Endothelial cell of umbilical vein (primary cell): ENCODE results near the gene OTOP1. TPM values are rescaled to one million over a fixed set of nuclear protein-coding genes. Genes with fewer than 3 reads are reported as not detected.
"Not testable (repeated sequence)": the region's sequence is repeated elsewhere in the genome, so short reads cannot be mapped to it uniquely, and the experiment has no call there.

ENCODE experiments used
- BruUV-seq: library from RNA; stranded (reverse); fragments of 400-500 nt; replicated peaks from 2 replicates; lab custom pipeline; 2021; lab: Mats Ljungman, UMichigan
- CTCF ChIA-PET: fragments of 300-600, 350-600 bp; sonication (Branson Sonifier 250); formaldehyde crosslinking; loops from one replicate; lab custom pipeline; 2021; ENCODE audit warnings: antibody characterized with exemption, inconsistent platforms; lab: Charles Lee
- POLR2A ChIA-PET: fragments of 300-600, 350-600 bp; sonication (Branson Sonifier 250); formaldehyde crosslinking; loops from one replicate; lab custom pipeline; 2021; ENCODE audit warnings: antibody characterized with exemption, inconsistent platforms; lab: Charles Lee
- DNase-seq: peaks from one replicate; pipeline ENCODE4 v3.0.0-alpha.2; 2011; ENCODE audit warnings: low read depth, low spot score
- FAIRE-seq: peaks from 2 replicates; lab custom pipeline; 2011; peaks lifted over from hg19 to GRCh38; lab: Jason Lieb, UNC
- H2AFZ ChIP-seq: 2 replicates; pipeline ENCODE4 v1.6.0; 2012; ENCODE audit warnings: low read depth, low read length, control low read depth, inconsistent platforms
- H3K27ac ChIP-seq: 2 replicates; pipeline ENCODE4 v1.5.1; 2011; ENCODE audit warnings: low read depth, mild to moderate bottlenecking, control low read depth, low read length, moderate library complexity; ENCODE audit not compliant: insufficient read depth
- H3K27me3 ChIP-seq, 2 experiments: 2 replicates each; pipeline versions ENCODE4 v1.6.0 to v1.6.1; 2011; ENCODE audit warnings: low read length in 2 of 2, mixed read lengths in 1 of 2; ENCODE audit not compliant: control insufficient read depth in 2 of 2, insufficient read depth in 2 of 2
- H3K36me3 ChIP-seq, 2 experiments: 2 replicates in 1 of 2; 3 replicates in 1 of 2; pipeline ENCODE4 v1.5.1; 2011; ENCODE audit warnings: low read length in 2 of 2, mild to moderate bottlenecking in 1 of 2, moderate library complexity in 1 of 2; ENCODE audit not compliant: control insufficient read depth in 2 of 2, insufficient read depth in 2 of 2; ENCODE audit errors: extremely low read depth in 1 of 2
- H3K4me1 ChIP-seq: 3 replicates; pipeline ENCODE4 v1.5.1; 2011; ENCODE audit warnings: mild to moderate bottlenecking, low read length; ENCODE audit not compliant: control insufficient read depth, insufficient read depth; ENCODE audit errors: extremely low read depth
- H3K4me2 ChIP-seq: 2 replicates; pipeline ENCODE4 v1.6.1; 2011; ENCODE audit warnings: low read length, control low read depth, mixed read lengths; ENCODE audit not compliant: insufficient read depth
- H3K4me3 ChIP-seq, 3 experiments: fragments of 200-600 bp in 1 of 3; sonication (generic), shearing (Covaris generic) in 1 of 3; replicated peaks in 1 of 3; 2 replicates each; pipeline ENCODE4 v1.5.1; 2011 to 2016; ENCODE audit warnings: control low read depth in 3 of 3, low read length in 3 of 3, mild to moderate bottlenecking in 2 of 3, inconsistent platforms in 1 of 3, low read depth in 1 of 3, moderate library complexity in 1 of 3; ENCODE audit not compliant: insufficient read depth in 1 of 3
- H3K79me2 ChIP-seq: 2 replicates; pipeline ENCODE4 v1.6.0; 2012; ENCODE audit warnings: low read length, inconsistent platforms; ENCODE audit not compliant: control insufficient read depth, insufficient read depth
- H3K9ac ChIP-seq: replicated peaks from 2 replicates; pipeline ENCODE3; 2011; ENCODE audit warnings: low read length, control low read depth; ENCODE audit not compliant: insufficient read depth; ENCODE audit errors: extremely low read depth
- H3K9me1 ChIP-seq: replicated peaks from 3 replicates; pipeline ENCODE4 v1.6.0; 2011; ENCODE audit warnings: mild to moderate bottlenecking, low read length; ENCODE audit not compliant: control insufficient read depth, insufficient read depth; ENCODE audit errors: extremely low read depth
- H3K9me3 ChIP-seq: replicated peaks from 2 replicates; pipeline ENCODE4 v1.5.1; 2012; ENCODE audit warnings: low read length, inconsistent platforms; ENCODE audit not compliant: control insufficient read depth, insufficient read depth
- H4K20me1 ChIP-seq: replicated peaks from 2 replicates; pipeline ENCODE3; 2011; ENCODE audit warnings: mild to moderate bottlenecking, low read length; ENCODE audit not compliant: control insufficient read depth, insufficient read depth; ENCODE audit errors: extremely low read depth
- EZH2 ChIP-seq: IDR thresholded peaks from 2 replicates; pipeline ENCODE4 v1.6.1; 2012; ENCODE audit warnings: borderline replicate concordance, low read depth, mild to moderate bottlenecking, moderate library complexity, low read length, inconsistent platforms; ENCODE audit not compliant: severe bottlenecking
- FOS ChIP-seq: IDR thresholded peaks from 2 replicates; pipeline ENCODE4 v1.6.1; 2011; ENCODE audit warnings: mild to moderate bottlenecking, low read length, moderate library complexity, borderline replicate concordance; ENCODE audit not compliant: insufficient read depth
- GATA2 ChIP-seq: IDR thresholded peaks from 2 replicates; pipeline ENCODE4 v1.7.0; 2011; ENCODE audit warnings: low read depth, mild to moderate bottlenecking, moderate library complexity, mixed read lengths, low read length; ENCODE audit not compliant: insufficient read length, insufficient read depth
- JUN ChIP-seq: IDR thresholded peaks from 2 replicates; pipeline ENCODE4 v1.6.1; 2011; ENCODE audit warnings: borderline replicate concordance, low read depth; ENCODE audit not compliant: insufficient read length, insufficient read depth
- MYC ChIP-seq: IDR thresholded peaks from one replicate; pipeline ENCODE4 v1.6.1; 2011; ENCODE audit warnings: mild to moderate bottlenecking, low read depth, low read length
- POLR2A ChIP-seq: IDR thresholded peaks from 2 replicates; pipeline ENCODE4 v1.6.1; 2012; ENCODE audit warnings: low read depth, mild to moderate bottlenecking, control low read depth, low read length
- POLR2AphosphoS5 ChIP-seq: IDR thresholded peaks from 2 replicates; pipeline ENCODE4 v1.6.1; 2012; ENCODE audit warnings: low read depth, mild to moderate bottlenecking, control low read depth, low read length, moderate library complexity; ENCODE audit not compliant: insufficient read depth
- dilution Hi-C: fragments of 300-500 bp; cut with MboI; formaldehyde crosslinking; loops from one replicate; pipeline ENCODE4 v1.15.0; 2019; ENCODE audit warnings: low sequenced_read_pairs; ENCODE audit not compliant: extremely low pct_ligation_motif_present
- intact Hi-C: fragments of 100-400 bp; cut with micrococcal nuclease; formaldehyde crosslinking; loops from one replicate; pipeline ENCODE4 v1.10.0; 2022
- polyA plus RNA-seq, 4 experiments: library from polyadenylated mRNA; depleted of rRNA in 3 of 4; stranded (reverse) in 3 of 4; unstranded in 1 of 4; fragments of >200 nt; gene quantifications; 2 replicates each; pipeline versions ENCODE4 v1.2.1 to v1.2.3, GENCODE V29; 2011 to 2012; ENCODE audit warnings: missing spikeins in 1 of 4
- total RNA-seq: library from RNA; stranded (reverse); gene quantifications from 2 replicates; pipeline ENCODE4 v1.2.3, GENCODE V29; 2021
- TF ChIP-seq, protein P1 (sequence below): IDR thresholded peaks from 2 replicates; pipeline ENCODE4 v1.6.1; 2011; ENCODE audit not compliant: insufficient read depth, insufficient read length
- TF ChIP-seq, protein P2 (sequence below), 2 donors: IDR thresholded peaks; 1 replicate in 1 of 2; 2 replicates in 1 of 2; pipeline ENCODE4 v1.5.1; 2011; ENCODE audit warnings: low read length in 2 of 2, mild to moderate bottlenecking in 2 of 2, moderate library complexity in 2 of 2, control low read depth in 1 of 2, inconsistent platforms in 1 of 2, low read depth in 1 of 2; ENCODE audit not compliant: insufficient read depth in 1 of 2; ENCODE audit errors: extremely low read depth in 1 of 2

OTOP1 gene
- total and polyA plus RNA-seq, 2 donors (not counting 3 experiments of a cell fraction or from before 2014, with no cell fraction given) = not detected

DNA sequence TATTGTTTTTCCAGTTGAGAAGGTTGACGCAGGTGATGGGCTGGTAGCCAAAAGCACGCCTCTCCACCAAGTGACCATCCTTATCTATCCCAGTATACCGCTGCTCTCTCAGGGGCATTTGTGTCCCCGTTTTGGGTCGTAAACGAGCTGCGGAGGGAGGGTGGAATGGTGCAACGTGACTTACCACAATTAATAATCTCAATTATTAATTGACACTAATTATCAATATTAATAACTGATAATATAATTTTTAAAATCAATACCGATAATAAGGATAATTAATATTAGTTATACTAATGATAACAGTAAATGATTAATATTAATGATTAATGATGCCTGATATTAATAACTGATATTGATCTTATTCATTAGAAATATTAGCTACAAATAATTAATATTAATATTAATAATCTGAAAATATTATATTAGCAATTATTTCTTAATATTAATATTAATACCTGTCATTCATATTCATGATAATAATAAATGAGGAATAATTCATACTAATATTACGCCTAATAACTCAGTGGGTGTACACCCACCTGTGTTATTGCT is 56.1 kb downstream of the OTOP1 start:
- no peaks in the 10 kb centered on the region for H3K9me3 ChIP-seq
- no peak for FAIRE-seq
- H2AFZ ChIP-seq = no peak overlapping the region
- ChIA-PET POLR2A (no interaction called here), CTCF (interaction anchor here (1.2 kb wide), 1 partner anchor 13 kb away, joined by 5 read pairs; no protein-coding TSS in a partner anchor)
- no TSS peak for BruUV-seq
- H3K9me1 ChIP-seq = no peaks in the 10 kb centered on the region
- no peaks in the 10 kb centered on the region for H3K36me3 ChIP-seq
- no peak overlapping the region for H3K4me2 ChIP-seq
- H3K4me3 ChIP-seq = no peak overlapping the region
- no peaks in the 10 kb centered on the region for H3K79me2 ChIP-seq
- DNase-seq = no peak
- H4K20me1 ChIP-seq = no peaks in the 10 kb centered on the region
- dilution Hi-C loops (no loop called here), intact Hi-C loops (no loop called here)
- no peak overlapping the region for H3K27ac ChIP-seq
- H3K27me3 ChIP-seq = no peaks in the 10 kb centered on the region
- H3K9ac ChIP-seq = no peak overlapping the region
- TF ChIP-seq, protein P1, sequence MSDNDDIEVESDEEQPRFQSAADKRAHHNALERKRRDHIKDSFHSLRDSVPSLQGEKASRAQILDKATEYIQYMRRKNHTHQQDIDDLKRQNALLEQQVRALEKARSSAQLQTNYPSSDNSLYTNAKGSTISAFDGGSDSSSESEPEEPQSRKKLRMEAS = no peak
- TF ChIP-seq POLR2AphosphoS5 = no peak
- no peak for TF ChIP-seq JUN
- no peak for TF ChIP-seq MYC
- no peak for TF ChIP-seq GATA2
- no peak for TF ChIP-seq POLR2A
- TF ChIP-seq FOS = no peak
- TF ChIP-seq, protein P2, sequence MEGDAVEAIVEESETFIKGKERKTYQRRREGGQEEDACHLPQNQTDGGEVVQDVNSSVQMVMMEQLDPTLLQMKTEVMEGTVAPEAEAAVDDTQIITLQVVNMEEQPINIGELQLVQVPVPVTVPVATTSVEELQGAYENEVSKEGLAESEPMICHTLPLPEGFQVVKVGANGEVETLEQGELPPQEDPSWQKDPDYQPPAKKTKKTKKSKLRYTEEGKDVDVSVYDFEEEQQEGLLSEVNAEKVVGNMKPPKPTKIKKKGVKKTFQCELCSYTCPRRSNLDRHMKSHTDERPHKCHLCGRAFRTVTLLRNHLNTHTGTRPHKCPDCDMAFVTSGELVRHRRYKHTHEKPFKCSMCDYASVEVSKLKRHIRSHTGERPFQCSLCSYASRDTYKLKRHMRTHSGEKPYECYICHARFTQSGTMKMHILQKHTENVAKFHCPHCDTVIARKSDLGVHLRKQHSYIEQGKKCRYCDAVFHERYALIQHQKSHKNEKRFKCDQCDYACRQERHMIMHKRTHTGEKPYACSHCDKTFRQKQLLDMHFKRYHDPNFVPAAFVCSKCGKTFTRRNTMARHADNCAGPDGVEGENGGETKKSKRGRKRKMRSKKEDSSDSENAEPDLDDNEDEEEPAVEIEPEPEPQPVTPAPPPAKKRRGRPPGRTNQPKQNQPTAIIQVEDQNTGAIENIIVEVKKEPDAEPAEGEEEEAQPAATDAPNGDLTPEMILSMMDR (IDR thresholded peaks at IDR 0.05; ENCODE audit: extremely low read depth in 1 of 2, insufficient read depth in 1 of 2, low read depth in 1 of 2, low read length in 2 of 2) = no peak
- no peak for TF ChIP-seq EZH2
- no peaks in the 10 kb centered on the region for H3K4me1 ChIP-seq

DNA sequence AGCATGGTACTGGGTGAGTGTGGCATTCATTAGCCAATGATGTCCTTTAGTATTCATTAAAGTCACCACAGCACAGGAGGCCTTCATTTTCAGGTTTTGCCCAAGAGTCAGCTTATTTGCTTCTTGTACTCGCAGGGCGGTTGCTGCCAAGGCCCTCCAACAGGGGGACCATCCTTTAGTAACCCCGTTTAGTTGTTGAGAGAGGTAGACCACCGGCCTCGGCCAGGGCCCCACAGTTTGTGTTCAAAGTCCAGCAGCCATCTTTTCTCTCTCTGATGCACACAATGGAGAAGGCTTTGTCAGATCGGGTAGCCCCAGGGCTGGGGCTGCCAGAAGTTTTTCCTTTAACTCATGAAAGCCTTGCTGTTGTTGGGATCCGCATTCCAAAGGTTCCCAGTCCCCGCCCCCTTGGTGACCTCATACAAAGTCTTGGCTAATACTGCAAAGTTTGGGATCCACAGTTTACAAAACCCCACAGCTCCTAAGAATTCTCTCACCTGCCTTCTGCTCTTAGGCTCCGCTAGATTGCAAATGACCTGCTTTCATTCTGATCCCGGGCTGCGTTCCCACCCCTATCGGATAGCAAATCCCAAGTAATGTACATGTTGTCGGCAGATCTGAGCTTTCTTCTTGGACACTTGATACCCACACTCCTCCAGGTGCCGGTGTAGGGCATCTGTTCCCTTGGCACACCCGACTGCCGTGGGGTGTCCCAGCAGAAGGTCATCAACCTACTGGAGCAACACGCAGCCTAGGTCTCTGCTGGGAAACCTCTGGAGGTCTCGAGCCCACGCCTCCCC is 58.5 kb downstream of the OTOP1 start:
- H3K4me3 ChIP-seq, intact Hi-C loops, H3K36me3 ChIP-seq, H3K79me2 ChIP-seq, BruUV-seq, H3K9me1 ChIP-seq, H3K9me3 ChIP-seq, H2AFZ ChIP-seq, H3K9ac ChIP-seq, H3K27ac ChIP-seq, dilution Hi-C loops, FAIRE-seq, H3K4me1 ChIP-seq, DNase-seq, H3K4me2 ChIP-seq, H3K27me3 ChIP-seq, POLR2A ChIA-PET, H4K20me1 ChIP-seq: not testable (repeated sequence)
- CTCF ChIA-PET = interaction anchor here (1.6 kb wide), 1 partner anchor 15 kb away, joined by 4 read pairs; no protein-coding TSS in a partner anchor
